HL-60 (cell line): ENCODE data around the gene CRTC1.

Experiments
- DNase-seq, 2 experiments: peaks; one replicate each; pipeline ENCODE4 v3.0.0-alpha.2; 2010 to 2020; ENCODE audit warnings: low read depth in 1 of 2, low spot score in 1 of 2
- H3K27ac ChIP-seq: fragments of 250-450 bp; sonication (Bioruptor Pico); replicated peaks from 2 replicates; pipeline ENCODE4 v1.5.1; 2020; ENCODE audit warnings: mild to moderate bottlenecking, moderate library complexity
- H3K27me3 ChIP-seq: fragments of 250-450 bp; sonication (Bioruptor Pico); 2 replicates; pipeline ENCODE4 v1.5.1; 2021; ENCODE audit warnings: mild to moderate bottlenecking, moderate library complexity; ENCODE audit not compliant: insufficient read depth, poor library complexity, severe bottlenecking
- H3K4me3 ChIP-seq: replicated peaks from 2 replicates; pipeline ENCODE4 v1.5.1; 2011; ENCODE audit warnings: mild to moderate bottlenecking, control low read depth, low read length; ENCODE audit not compliant: insufficient read depth
- CTCF ChIP-seq: IDR thresholded peaks from one replicate; pipeline ENCODE4 v1.5.1; 2011; ENCODE audit warnings: low read length, control low read depth, inconsistent platforms; ENCODE audit not compliant: insufficient read depth
- GABPA ChIP-seq: IDR thresholded peaks from 2 replicates; pipeline ENCODE4 v1.6.1; 2012; ENCODE audit warnings: low read depth
- POLR2AphosphoS5 ChIP-seq: IDR thresholded peaks from 2 replicates; pipeline ENCODE4 v1.6.1; 2012; ENCODE audit warnings: low read depth
- REST ChIP-seq: IDR thresholded peaks from 2 replicates; pipeline ENCODE4 v1.6.1; 2012; ENCODE audit warnings: low read depth; ENCODE audit not compliant: insufficient replicate concordance
- SPI1 ChIP-seq: IDR thresholded peaks from 2 replicates; pipeline ENCODE4 v1.6.1; 2012; ENCODE audit warnings: low read depth, mild to moderate bottlenecking, borderline replicate concordance

CRTC1 gene

GRCh38 chr19:18646535-18647370, 36.7 kb upstream of the CRTC1 start:
- Histone ChIP-seq H3K27ac (no peak overlapping the region), H3K4me3 (no peak overlapping the region), H3K27me3 (no peaks in the 10 kb centered on the region)
- no peak for TF ChIP-seq CTCF
- no peak for TF ChIP-seq GABPA
- no peak for TF ChIP-seq REST
- no peak for TF ChIP-seq SPI1
- no peak for TF ChIP-seq POLR2AphosphoS5
- DNase-seq = no peak

- no peak for TF ChIP-seq REST
- no peak for TF ChIP-seq CTCF
- no peak for TF ChIP-seq GABPA
- TF ChIP-seq SPI1 = no peak
- no peak overlapping the region for H3K4me3 ChIP-seq
- no peaks in the 10 kb centered on the region for H3K27me3 ChIP-seq
- H3K27ac ChIP-seq = no peak overlapping the region
- DNase-seq = no peak
These were observed 36.1 kb upstream of the CRTC1 start for GRCh38 chr19:18647371-18647767.

- TF ChIP-seq REST = no peak
- TF ChIP-seq CTCF = no peak
- TF ChIP-seq POLR2AphosphoS5 = no peak
- no peak for TF ChIP-seq SPI1
- no peak for TF ChIP-seq GABPA
- H3K27me3 ChIP-seq = no peaks in the 10 kb centered on the region
- no peak overlapping the region for H3K27ac ChIP-seq
- DNase-seq = no peak
- H3K4me3 ChIP-seq = no peak overlapping the region
These were observed 35.7 kb upstream of the CRTC1 start for GRCh38 chr19:18647807-18648206.
